Measurements from ENCODE around the gene CLTB. TPM values are rescaled to one million over a fixed set of nuclear protein-coding genes. Genes with fewer than 3 reads are reported as not detected.

Gene CLTB
- total RNA-seq, 1 donor, result 76.5 TPM

DNA sequence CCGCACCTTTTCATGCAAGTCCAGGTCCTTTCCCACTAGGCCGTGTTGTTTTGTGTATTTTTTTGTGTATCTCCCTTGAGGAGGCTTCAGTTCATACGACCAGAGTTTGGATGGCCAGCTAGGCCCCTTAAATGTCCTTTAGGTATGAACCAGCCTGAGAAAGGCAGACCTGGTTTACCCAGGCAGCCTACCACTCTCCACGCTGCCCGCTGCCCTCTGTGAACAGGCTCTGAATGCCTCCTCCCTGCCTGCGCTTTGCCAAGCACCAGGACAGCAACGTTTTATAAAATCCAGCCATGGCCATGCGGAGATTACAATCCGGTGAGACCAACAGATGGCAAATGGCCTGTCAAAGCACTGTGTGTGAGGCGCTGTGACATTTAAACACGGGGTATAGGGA, 626 bp upstream of the CLTB start:
- DNase-seq (ENCODE audit: low read depth), result no peak
- TF ChIP-seq, protein P1, sequence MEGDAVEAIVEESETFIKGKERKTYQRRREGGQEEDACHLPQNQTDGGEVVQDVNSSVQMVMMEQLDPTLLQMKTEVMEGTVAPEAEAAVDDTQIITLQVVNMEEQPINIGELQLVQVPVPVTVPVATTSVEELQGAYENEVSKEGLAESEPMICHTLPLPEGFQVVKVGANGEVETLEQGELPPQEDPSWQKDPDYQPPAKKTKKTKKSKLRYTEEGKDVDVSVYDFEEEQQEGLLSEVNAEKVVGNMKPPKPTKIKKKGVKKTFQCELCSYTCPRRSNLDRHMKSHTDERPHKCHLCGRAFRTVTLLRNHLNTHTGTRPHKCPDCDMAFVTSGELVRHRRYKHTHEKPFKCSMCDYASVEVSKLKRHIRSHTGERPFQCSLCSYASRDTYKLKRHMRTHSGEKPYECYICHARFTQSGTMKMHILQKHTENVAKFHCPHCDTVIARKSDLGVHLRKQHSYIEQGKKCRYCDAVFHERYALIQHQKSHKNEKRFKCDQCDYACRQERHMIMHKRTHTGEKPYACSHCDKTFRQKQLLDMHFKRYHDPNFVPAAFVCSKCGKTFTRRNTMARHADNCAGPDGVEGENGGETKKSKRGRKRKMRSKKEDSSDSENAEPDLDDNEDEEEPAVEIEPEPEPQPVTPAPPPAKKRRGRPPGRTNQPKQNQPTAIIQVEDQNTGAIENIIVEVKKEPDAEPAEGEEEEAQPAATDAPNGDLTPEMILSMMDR (IDR thresholded peaks at IDR 0.05; ENCODE audit: insufficient read depth, low read length), result no peak
- peak overlapping the region; percentile 60 for H3K4me3 ChIP-seq (ENCODE audit: low read depth, low read length)

GRCh38 chr5:176415240-176415951, 943 bp downstream of the CLTB start:
- TF ChIP-seq, protein P1 (IDR thresholded peaks at IDR 0.05; ENCODE audit: insufficient read depth, low read length), result no peak
- H3K4me3 ChIP-seq (ENCODE audit: low read depth, low read length), result peak overlapping the region; percentile 80
- DNase-seq (ENCODE audit: low read depth), result no peak

GRCh38 chr5:176414704-176415103, 1.6 kb downstream of the CLTB start:
- H3K4me3 ChIP-seq (ENCODE audit: low read depth, low read length), result peak overlapping the region; percentile 80
- DNase-seq (ENCODE audit: low read depth), result no peak
- TF ChIP-seq, protein P1 (IDR thresholded peaks at IDR 0.05; ENCODE audit: insufficient read depth, low read length), result no peak

DNA sequence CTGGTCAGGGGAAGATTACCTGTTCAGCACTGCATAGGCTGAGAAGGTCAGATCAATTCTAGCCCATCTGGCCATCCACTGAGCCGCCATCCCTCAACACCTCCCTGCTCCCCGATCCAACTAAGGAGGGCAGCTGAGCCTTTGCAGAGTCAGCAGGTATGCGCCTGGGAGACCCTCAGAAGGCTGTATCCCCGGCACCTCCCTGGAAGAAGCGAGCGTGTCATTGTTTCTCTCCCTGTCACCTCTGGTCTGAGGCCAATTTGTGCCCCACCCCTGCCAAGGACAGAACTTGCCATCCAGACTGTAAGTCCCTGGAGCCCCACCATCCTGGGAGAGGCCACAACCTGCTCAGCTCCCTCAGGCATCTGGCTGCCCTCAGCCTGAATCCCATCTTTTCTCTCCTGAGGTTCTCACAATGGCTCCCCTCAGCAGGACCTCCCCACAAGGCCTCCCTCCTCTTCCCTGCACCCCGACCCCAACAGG, 2.6 kb downstream of the CLTB start:
- no peak overlapping the region for H3K4me3 ChIP-seq (ENCODE audit: low read depth, low read length)
- no peak for DNase-seq (ENCODE audit: low read depth)
- TF ChIP-seq, protein P1 (IDR thresholded peaks at IDR 0.05; ENCODE audit: insufficient read depth, low read length), result no peak

- H3K4me3 ChIP-seq (ENCODE audit: low read depth, low read length), result peak overlapping the region; percentile 5
- peak; percentile 64 for DNase-seq (ENCODE audit: low read depth)
- TF ChIP-seq, protein P1 (IDR thresholded peaks at IDR 0.05; ENCODE audit: insufficient read depth, low read length), result no peak
Observed at GRCh38 chr5:176413255-176413565, 3.1 kb downstream of the CLTB start.

DNA sequence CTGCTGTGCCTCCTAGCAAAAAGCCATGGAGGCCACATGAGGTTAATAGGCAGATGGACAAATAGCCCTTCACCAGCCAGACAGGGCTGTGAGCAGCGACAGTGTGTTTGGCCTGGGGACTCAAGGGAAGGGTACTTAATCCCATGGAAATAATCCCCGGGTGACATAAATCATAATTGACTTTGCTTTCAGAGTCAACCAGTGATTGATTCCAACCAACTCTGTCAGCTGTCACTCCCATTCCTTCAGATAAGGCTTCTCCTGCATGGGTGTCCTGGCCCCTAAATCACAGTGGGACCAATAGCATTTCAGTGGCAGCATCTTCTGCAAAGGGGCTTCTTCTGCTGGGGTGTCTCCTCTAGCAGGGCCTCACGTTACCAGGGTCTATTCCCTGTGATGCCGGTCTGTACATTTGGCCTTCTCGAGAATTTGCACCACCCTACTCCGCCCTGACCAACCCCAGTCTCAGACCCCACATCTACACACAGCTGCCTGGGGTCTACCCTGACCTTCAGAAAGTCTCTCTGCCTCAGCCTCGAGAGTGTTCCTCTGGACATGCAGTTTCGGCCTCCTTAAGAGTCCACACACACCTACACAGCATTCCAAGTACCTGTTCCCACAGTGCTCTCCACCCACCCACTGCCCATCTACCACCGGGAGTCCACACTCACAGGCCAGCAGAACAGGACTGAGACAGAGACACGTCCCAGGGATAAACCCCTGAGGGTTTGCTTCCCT, 3.7 kb downstream of the CLTB start:
- DNase-seq (ENCODE audit: low read depth), result no peak
- no peak overlapping the region for H3K4me3 ChIP-seq (ENCODE audit: low read depth, low read length)
- TF ChIP-seq, protein P1 (IDR thresholded peaks at IDR 0.05; ENCODE audit: insufficient read depth, low read length), result no peak

Data from fibroblast of the aortic adventitia (primary cell).